Heart left ventricle (tissue), 16 donors: ENCODE data around the gene EMP2. TPM values are rescaled to one million over a fixed set of nuclear protein-coding genes. Genes with fewer than 3 reads are reported as not detected.

Experiments
- ATAC-seq, 4 donors: fragments of 200-7000 bp; cut with Tn5 transposase; one replicate each; pipeline ENCODE4 v1.9.1; 2020 to 2022; ENCODE audit warnings: moderate library complexity in 4 of 4, mild to moderate bottlenecking in 3 of 4, moderate number of reproducible peaks in 1 of 4
- DNase-seq, 5 donors: peaks; one replicate each; pipeline ENCODE4 v3.0.0-alpha.2; 2020
- H3K27ac ChIP-seq, 12 donors: fragments of 200-600 bp; sonication (generic) in 4 of 12; one replicate each; pipeline versions ENCODE4 v1.5.0 to v1.8.0; 2016 to 2022; ENCODE audit warnings: mild to moderate bottlenecking in 2 of 12
- H3K27me3 ChIP-seq, 9 donors: fragments of 200-600 bp; sonication (generic) in 2 of 9; one replicate each; pipeline versions ENCODE4 v1.5.1 to v1.8.0; 2016 to 2022; ENCODE audit warnings: mild to moderate bottlenecking in 3 of 9
- H3K36me3 ChIP-seq, 9 donors: fragments of 200-600 bp; sonication (generic) in 2 of 9; one replicate each; pipeline versions ENCODE4 v1.5.0 to v1.8.0; 2018 to 2022; ENCODE audit warnings: mild to moderate bottlenecking in 2 of 9
- H3K4me1 ChIP-seq, 12 donors: fragments of 200-600 bp; sonication (generic) in 4 of 12; one replicate each; pipeline versions ENCODE4 v1.5.0 to v1.8.0; 2016 to 2022; ENCODE audit warnings: mild to moderate bottlenecking in 3 of 12
- H3K4me3 ChIP-seq, 12 donors: fragments of 200-600 bp; sonication (generic) in 4 of 12; one replicate each; pipeline versions ENCODE4 v1.5.0 to v1.8.0; 2017 to 2022; ENCODE audit warnings: mild to moderate bottlenecking in 9 of 12, moderate library complexity in 4 of 12
- H3K9me3 ChIP-seq, 12 donors: fragments of 200-600 bp; sonication (generic) in 4 of 12; one replicate each; pipeline versions ENCODE4 v1.5.0 to v1.8.0; 2016 to 2022; ENCODE audit warnings: mild to moderate bottlenecking in 1 of 12
- POLR2A ChIP-seq, 2 donors: fragments of 450-650 bp; IDR thresholded peaks; one replicate each; pipeline ENCODE4 v1.6.1; 2017; ENCODE audit warnings: antibody characterized with exemption in 2 of 2, mild to moderate bottlenecking in 2 of 2, moderate library complexity in 2 of 2
- WGBS, 4 donors: extraction: QIAGEN DNeasy Blood & Tissue Kit in 2 of 4; methylation state at CpG; one replicate each; pipeline versions ENCODE4 v1.1.5 to v1.1.7; 2013 to 2018; 5-methylcytosine and 5-hydroxymethylcytosine counted together
- intact Hi-C, 10 donors: fragments of 100-400 bp; cut with DNase I; formaldehyde crosslinking; loops; one replicate each; pipeline versions ENCODE4 v1.11.1 to v1.14.2; 2022
- polyA plus RNA-seq, 2 donors: library from polyadenylated mRNA; stranded (reverse); fragments of 200-250 nt; gene quantifications; one replicate each; pipeline ENCODE4 v1.2.3, GENCODE V29; 2013
- total RNA-seq, 9 donors: library from RNA; depleted of rRNA in 2 of 9; stranded (reverse); fragments of >200 nt in 2 of 9; fragmentation: NEBNext Ultra II Directional in 3 of 9; extraction: Animal tissue kit (Norgen Biotek cat#: 25700) in 3 of 9; gene quantifications; one replicate each; pipeline versions ENCODE4 v1.1.0 to v1.2.4, GENCODE V29; 2016 to 2023
- TF ChIP-seq, protein P1 (sequence below), 12 donors: fragments of 200-600 bp; sonication (generic) in 4 of 12; IDR thresholded peaks; one replicate each; pipeline versions ENCODE4 v1.5.0 to v1.8.0; 2018 to 2022; ENCODE audit warnings: antibody characterized with exemption in 12 of 12, mild to moderate bottlenecking in 5 of 12
- donor health status: ischemic (EF 13 %, LVEDD 7.1; RV severe dilation, severe dysfunction).
- donor health status: healthy with polysubstance abuse.
- donor health status: DM: no; HTN: yes; CAD: no.
- donor health status: DM: no; HTN: no; CAD: no.
- donor health status: ischemic (EF 25% LVEDD 6.9; RV normal size, moderate dysfunction).
- donor health status: ischemic (EF 25% LVEDD 5.7; RV mildly dilated, moderate dysfunction).
- donor health status: healthy.
- donor health status: DM: yes; HTN: yes; CAD: no.
- donor health status: ischemic (EF 35%, LVEDD 5.7; RV mildly dilated, moderate dysfunction).
- donor health status: nonischemic (EF 11% LVEDD 7.7; RV severe dilation, severe dysfunction).
- donor health status: DM: yes; HTN: yes; CAD: no.
- donor health status: PGD.
- donor health status: ischemic (EF 29% LVEDD 5.4; RV normal size, mild dysfunction).
- donor health status: nonischemic (EF 23%, LVEDD 6.1; RV moderate dilation, normal function).

EMP2 gene
- total and polyA plus RNA-seq, 11 donors, result 34.5 to 103 (median 61.3) TPM

DNA sequence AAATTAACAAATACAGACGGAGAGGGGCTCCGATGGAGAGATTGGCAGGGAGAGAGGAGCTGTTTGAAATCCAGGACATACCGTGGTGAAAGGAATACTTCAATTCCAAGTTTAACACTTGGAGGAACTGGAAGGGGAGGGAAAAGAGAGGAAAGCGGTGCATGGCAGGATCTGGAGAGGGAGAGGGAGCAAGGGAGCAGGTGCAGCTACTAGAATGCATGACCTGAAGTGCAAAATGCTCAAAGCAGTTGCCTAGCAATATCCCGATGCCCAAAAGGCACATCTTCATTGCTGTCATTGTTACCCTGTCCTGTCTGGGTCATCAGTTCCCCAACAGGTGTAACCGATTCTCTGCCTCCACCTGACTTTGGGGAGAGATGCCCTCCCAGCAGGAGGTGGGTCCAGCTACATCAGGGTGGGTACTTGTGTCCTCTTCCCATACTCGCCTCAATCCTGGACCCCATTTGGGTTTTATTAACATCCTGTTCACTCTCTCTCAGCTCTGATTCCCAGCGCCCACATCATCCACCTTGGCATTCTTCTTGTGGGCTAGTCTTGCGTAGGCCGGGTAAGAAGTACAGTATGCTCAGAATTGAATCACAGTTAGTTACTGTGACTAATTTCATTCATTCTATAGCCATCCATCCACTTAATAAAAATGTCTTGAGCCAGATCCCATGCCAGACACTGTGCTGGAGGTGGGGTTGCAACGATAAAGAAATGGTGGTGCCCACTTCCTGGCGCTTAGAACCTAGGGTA, 37.4 kb upstream of the EMP2 start:
- intact Hi-C loops, result loop anchor here in 4 of 10 donors (2.0 to 5.0 kb wide), 4 partner anchors 36 to 81 kb away; partner anchors contain the start of gene EMP2 (in 3 of the 4)
- DNase-seq (no peak), ATAC-seq (no peak)
- no peaks in the 10 kb centered on the region for H3K27me3 ChIP-seq
- TF ChIP-seq POLR2A (IDR thresholded peaks at IDR 0.05), result no peak
- TF ChIP-seq, protein P1, sequence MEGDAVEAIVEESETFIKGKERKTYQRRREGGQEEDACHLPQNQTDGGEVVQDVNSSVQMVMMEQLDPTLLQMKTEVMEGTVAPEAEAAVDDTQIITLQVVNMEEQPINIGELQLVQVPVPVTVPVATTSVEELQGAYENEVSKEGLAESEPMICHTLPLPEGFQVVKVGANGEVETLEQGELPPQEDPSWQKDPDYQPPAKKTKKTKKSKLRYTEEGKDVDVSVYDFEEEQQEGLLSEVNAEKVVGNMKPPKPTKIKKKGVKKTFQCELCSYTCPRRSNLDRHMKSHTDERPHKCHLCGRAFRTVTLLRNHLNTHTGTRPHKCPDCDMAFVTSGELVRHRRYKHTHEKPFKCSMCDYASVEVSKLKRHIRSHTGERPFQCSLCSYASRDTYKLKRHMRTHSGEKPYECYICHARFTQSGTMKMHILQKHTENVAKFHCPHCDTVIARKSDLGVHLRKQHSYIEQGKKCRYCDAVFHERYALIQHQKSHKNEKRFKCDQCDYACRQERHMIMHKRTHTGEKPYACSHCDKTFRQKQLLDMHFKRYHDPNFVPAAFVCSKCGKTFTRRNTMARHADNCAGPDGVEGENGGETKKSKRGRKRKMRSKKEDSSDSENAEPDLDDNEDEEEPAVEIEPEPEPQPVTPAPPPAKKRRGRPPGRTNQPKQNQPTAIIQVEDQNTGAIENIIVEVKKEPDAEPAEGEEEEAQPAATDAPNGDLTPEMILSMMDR (IDR thresholded peaks at IDR 0.05), result no peak
- peak overlapping the region in 4 of 12 donors; percentile 65 to 86 (median 70) for H3K27ac ChIP-seq
- no peak overlapping the region for H3K4me3 ChIP-seq
- H3K4me1 ChIP-seq, result peaks cover 3 to 47% (median 23%) of the 10 kb centered on the region in 12 donors
- no peaks in the 10 kb centered on the region for H3K9me3 ChIP-seq
- 72 to 78% (median 75%) methylated on average over 11 to 12 of the region's 12 CpGs for WGBS, 4 donors
- H3K36me3 ChIP-seq, result no peaks in the 10 kb centered on the region

DNA sequence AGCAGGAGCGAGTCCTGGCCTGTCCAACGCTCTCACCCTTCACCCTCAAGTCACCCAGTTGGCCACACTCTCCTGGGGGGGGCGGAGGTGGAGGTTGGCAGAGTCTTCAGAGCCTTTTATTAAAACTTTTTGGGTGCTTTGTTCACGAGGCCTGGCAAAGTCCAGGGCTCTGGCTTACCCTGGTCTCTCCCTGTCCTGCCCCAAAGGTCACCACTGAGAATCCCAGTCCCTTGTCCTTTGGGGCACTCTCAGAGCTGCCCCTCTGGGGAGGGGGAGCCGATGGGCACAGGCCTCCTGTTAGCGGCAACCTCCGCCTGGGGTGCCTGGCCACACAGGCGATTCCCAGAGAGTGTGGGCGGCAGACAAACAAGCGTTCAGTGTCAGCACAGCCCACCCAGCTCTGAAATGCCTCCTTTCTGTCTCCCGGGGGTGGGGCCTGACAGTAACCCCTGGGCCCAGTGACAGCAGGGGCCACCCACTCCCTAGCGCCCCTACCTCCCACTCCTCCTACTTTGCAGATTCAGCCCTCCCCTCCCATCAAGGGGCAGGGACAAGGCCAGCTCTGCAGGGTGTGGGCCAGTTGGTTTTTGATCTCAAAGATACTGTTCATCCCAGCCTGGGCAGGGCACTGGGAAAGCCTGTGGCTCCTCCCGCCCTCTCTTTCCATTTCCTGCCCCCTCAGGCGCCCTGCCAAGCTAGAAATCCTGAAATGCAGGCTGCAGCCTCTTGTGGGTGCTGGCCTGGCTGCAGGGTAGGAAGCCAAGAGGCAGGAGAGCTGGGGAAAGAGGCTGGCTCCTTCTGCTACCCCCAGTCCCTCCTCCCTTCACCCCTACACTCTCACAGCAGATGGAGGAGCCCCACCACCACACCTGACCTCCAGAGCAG, 36.6 kb upstream of the EMP2 start:
- Histone ChIP-seq H3K36me3 (no peaks in the 10 kb centered on the region), H3K4me3 (peak overlapping the region in 1 of 12 donors; percentile 3), H3K9me3 (no peaks in the 10 kb centered on the region), H3K4me1 (peaks cover 3 to 39% (median 23%) of the 10 kb centered on the region in 12 donors), H3K27me3 (no peaks in the 10 kb centered on the region), H3K27ac (peak overlapping the region; percentile 9 to 86 (median 64))
- intact Hi-C loops, result loop anchor here in 4 of 10 donors (2.0 to 5.0 kb wide), 4 partner anchors 35 to 80 kb away; partner anchors contain the start of gene EMP2 (in 3 of the 4)
- 16 to 48% (median 41%) methylated on average over 8 to 14 of the region's 14 CpGs for WGBS, 4 donors
- peak; percentile 69 to 84 (median 76) for DNase-seq
- peak; percentile 72 to 85 (median 82) for ATAC-seq
- TF ChIP-seq, protein P1 (IDR thresholded peaks at IDR 0.05), result peak in 5 of 12 donors; percentile 19 to 35 (median 21)
- no peak for TF ChIP-seq POLR2A (IDR thresholded peaks at IDR 0.05)

DNA sequence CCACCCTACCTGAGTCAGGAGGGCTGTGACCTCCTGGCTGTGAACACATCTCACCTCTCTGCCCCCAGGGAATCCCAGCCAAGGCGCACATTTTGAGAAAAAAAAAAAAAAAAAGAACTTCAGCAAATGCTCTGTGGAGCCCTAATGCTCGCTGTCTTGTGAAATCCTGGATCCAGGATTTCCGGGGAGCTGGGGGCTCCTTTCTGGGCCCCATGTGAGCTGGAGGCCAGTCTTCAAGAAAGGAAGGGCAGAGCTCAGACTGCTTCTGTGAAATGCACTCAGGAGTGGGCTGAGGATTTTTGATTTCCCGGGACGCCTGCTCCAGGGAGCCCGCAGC, 36.0 kb upstream of the EMP2 start:
- ATAC-seq, result no peak
- peak overlapping the region in 10 of 12 donors; percentile 9 to 86 (median 58) for H3K27ac ChIP-seq
- WGBS, 4 donors, result 77 to 82% (median 79%) methylated on average over 6 of the region's 6 CpGs

More for the DNA sequence above, 36.0 kb upstream of the EMP2 start:
- TF ChIP-seq, protein P1 (IDR thresholded peaks at IDR 0.05), result no peak
- TF ChIP-seq POLR2A (IDR thresholded peaks at IDR 0.05), result no peak
- Histone ChIP-seq H3K27me3 (no peaks in the 10 kb centered on the region), H3K4me1 (peaks cover 3 to 38% (median 23%) of the 10 kb centered on the region in 12 donors), H3K36me3 (no peaks in the 10 kb centered on the region), H3K9me3 (no peaks in the 10 kb centered on the region), H3K4me3 (no peak overlapping the region)
- intact Hi-C loops, result loop anchor here in 4 of 10 donors (2.0 to 5.0 kb wide), 4 partner anchors 34 to 79 kb away; partner anchors contain the start of gene EMP2 (in 3 of the 4)
- DNase-seq, result no peak
